Neuronal stem cell (in vitro differentiated cells): ENCODE measurements around the gene LRRTM4.

ENCODE experiments used
- DNase-seq: peaks from one replicate; pipeline ENCODE4 v3.0.0-alpha.2; 2013; ENCODE audit warnings: low spot score
- H2AFZ ChIP-seq: one replicate; pipeline ENCODE4 v1.6.1; 2013; ENCODE audit warnings: mild to moderate bottlenecking, low read length, inconsistent platforms
- H2AK5ac ChIP-seq: 2 replicates; pipeline ENCODE4 v1.6.1; 2013; ENCODE audit warnings: low read depth, mild to moderate bottlenecking, inconsistent platforms, low read length, moderate library complexity, mixed read lengths
- H2BK120ac ChIP-seq: 2 replicates; pipeline ENCODE4 v1.6.1; 2013; ENCODE audit warnings: low read depth, mild to moderate bottlenecking, inconsistent platforms, low read length, moderate library complexity, mixed read lengths
- H2BK12ac ChIP-seq: one replicate; pipeline ENCODE4 v1.6.1; 2013; ENCODE audit warnings: low read length, inconsistent platforms
- H2BK15ac ChIP-seq: 2 replicates; pipeline ENCODE4 v1.6.1; 2013; ENCODE audit warnings: mild to moderate bottlenecking, low read length, inconsistent platforms, mixed read lengths
- H2BK5ac ChIP-seq: one replicate; pipeline ENCODE4 v1.6.1; 2013; ENCODE audit warnings: inconsistent platforms, mild to moderate bottlenecking, low read length, moderate library complexity
- H3K14ac ChIP-seq: one replicate; pipeline ENCODE4 v1.6.1; 2013; ENCODE audit warnings: low read length, inconsistent platforms
- H3K18ac ChIP-seq: 2 replicates; pipeline ENCODE4 v1.6.1; 2013; ENCODE audit warnings: low read length, inconsistent platforms
- H3K23ac ChIP-seq: 2 replicates; pipeline ENCODE4 v1.6.1; 2013; ENCODE audit warnings: low read depth, mild to moderate bottlenecking, mixed read lengths, low read length, inconsistent platforms; ENCODE audit not compliant: poor library complexity
- H3K27ac ChIP-seq: replicated peaks from 3 replicates; pipeline ENCODE4 v1.5.1; 2013; ENCODE audit warnings: low read length, inconsistent platforms
- H3K27me3 ChIP-seq, 3 experiments: 2 replicates each; pipeline ENCODE4 v1.6.1; 2013; ENCODE audit warnings: low read length in 3 of 3, mild to moderate bottlenecking in 2 of 3, inconsistent platforms in 1 of 3, low read depth in 1 of 3, mixed read lengths in 1 of 3, moderate library complexity in 1 of 3; ENCODE audit not compliant: control insufficient read depth in 3 of 3, insufficient read depth in 3 of 3
- H3K36me3 ChIP-seq, 2 donors: replicated peaks in 1 of 2; 2 replicates each; pipeline ENCODE4 v1.6.1; 2013; ENCODE audit warnings: low read length in 2 of 2; ENCODE audit not compliant: control insufficient read depth in 2 of 2, insufficient read depth in 2 of 2
- H3K4ac ChIP-seq: 2 replicates; pipeline ENCODE4 v1.6.1; 2013; ENCODE audit warnings: inconsistent platforms, mild to moderate bottlenecking, low read length, moderate library complexity
- H3K4me1 ChIP-seq, 2 donors: 1 replicate in 1 of 2; 2 replicates in 1 of 2; pipeline ENCODE4 v1.6.1; 2013; ENCODE audit warnings: low read length in 2 of 2, low read depth in 1 of 2; ENCODE audit not compliant: control insufficient read depth in 2 of 2, insufficient read depth in 1 of 2
- H3K4me2 ChIP-seq: one replicate; pipeline ENCODE4 v1.6.1; 2013; ENCODE audit warnings: mild to moderate bottlenecking, low read length, inconsistent platforms; ENCODE audit not compliant: insufficient read depth, poor library complexity, severe bottlenecking
- H3K4me3 ChIP-seq, 2 donors: 2 replicates each; pipeline ENCODE4 v1.5.1; 2013; ENCODE audit warnings: low read length in 2 of 2, mild to moderate bottlenecking in 2 of 2, inconsistent platforms in 1 of 2, moderate library complexity in 1 of 2
- H3K79me1 ChIP-seq: one replicate; pipeline ENCODE4 v1.6.1; 2013; ENCODE audit warnings: low read depth, mild to moderate bottlenecking, inconsistent platforms, low read length, moderate library complexity
- H3K9ac ChIP-seq: one replicate; pipeline ENCODE4 v1.6.1; 2013; ENCODE audit warnings: mild to moderate bottlenecking, low read depth, low read length, inconsistent platforms; ENCODE audit not compliant: poor library complexity
- H3K9me3 ChIP-seq, 2 donors: replicated peaks in 1 of 2; 2 replicates each; pipeline versions ENCODE3 to v1.6.1; 2013; ENCODE audit warnings: low read length in 2 of 2, mild to moderate bottlenecking in 2 of 2, inconsistent platforms in 1 of 2, low read depth in 1 of 2, mixed read lengths in 1 of 2, moderate library complexity in 1 of 2; ENCODE audit not compliant: control insufficient read depth in 2 of 2, insufficient read depth in 1 of 2
- H4K8ac ChIP-seq: one replicate; pipeline ENCODE4 v1.6.1; 2013; ENCODE audit warnings: low read depth, mild to moderate bottlenecking, inconsistent platforms, low read length, moderate library complexity
- H4K91ac ChIP-seq: one replicate; pipeline ENCODE4 v1.6.1; 2013; ENCODE audit warnings: low read length, low read depth, mild to moderate bottlenecking, inconsistent platforms; ENCODE audit not compliant: poor library complexity
- WGBS, 2 donors: extraction: QIAGEN DNeasy Blood & Tissue Kit; methylation state at CpG; one replicate each; pipeline ENCODE4 v1.1.7; 2013; ENCODE audit warnings: missing lambda C conversion rate in 2 of 2, mixed read lengths in 1 of 2; ENCODE audit not compliant: insufficient read length in 2 of 2, insufficient replicate concordance in 1 of 2; ENCODE audit errors: extremely low coverage in 2 of 2; 5-methylcytosine and 5-hydroxymethylcytosine counted together

LRRTM4 gene

GRCh38 chr2:77391119-77391518 lies 131.1 kb downstream of the LRRTM4 start:
- Histone ChIP-seq H3K4me1 (peaks cover 4 to 6% of the 10 kb centered on the region in 2 donors), H3K9ac (no peak overlapping the region), H3K4ac (no peak overlapping the region)

GRCh38 chr2:77387324-77387723 lies 134.9 kb downstream of the LRRTM4 start:
- no peak overlapping the region for H4K91ac ChIP-seq
- no peak overlapping the region for H2AK5ac ChIP-seq
- H2BK15ac ChIP-seq: no peak overlapping the region
- no peaks in the 10 kb centered on the region for H3K36me3 ChIP-seq
- H3K23ac ChIP-seq: no peak overlapping the region
- H2BK5ac ChIP-seq: no peak overlapping the region
- peaks cover 4 to 6% of the 10 kb centered on the region in 2 donors for H3K4me1 ChIP-seq
- H4K8ac ChIP-seq: no peak overlapping the region
- H2BK12ac ChIP-seq: no peak overlapping the region
- H3K27ac ChIP-seq: no peak overlapping the region
- H3K9ac ChIP-seq: no peak overlapping the region
- no peak overlapping the region for H3K4me3 ChIP-seq
- peak overlapping the region; percentile 80 for H3K18ac ChIP-seq
- H2BK120ac ChIP-seq: no peak overlapping the region
- H3K4ac ChIP-seq: no peak overlapping the region
- no CpG with 5 or more reads among the region's 3 CpGs for WGBS, 2 donors
- H3K14ac ChIP-seq: no peak overlapping the region
- no peaks in the 10 kb centered on the region for H3K27me3 ChIP-seq
- no peak for DNase-seq
- H2AFZ ChIP-seq: peak overlapping the region; percentile 51
- no peak overlapping the region for H3K4me2 ChIP-seq
- H3K9me3 ChIP-seq: no peaks in the 10 kb centered on the region
- no peaks in the 10 kb centered on the region for H3K79me1 ChIP-seq

More at GRCh38 chr2:77391119-77391518, 131.1 kb downstream of the LRRTM4 start:
- Histone ChIP-seq H2BK15ac (no peak overlapping the region), H3K4me3 (no peak overlapping the region), H3K14ac (no peak overlapping the region), H2AK5ac (no peak overlapping the region), H4K91ac (no peak overlapping the region), H3K9me3 (no peaks in the 10 kb centered on the region), H2BK120ac (no peak overlapping the region), H2AFZ (no peak overlapping the region), H3K4me2 (no peak overlapping the region), H3K27me3 (no peaks in the 10 kb centered on the region), H4K8ac (no peak overlapping the region), H3K36me3 (no peaks in the 10 kb centered on the region), H3K79me1 (no peaks in the 10 kb centered on the region), H3K18ac (no peak overlapping the region), H3K23ac (no peak overlapping the region), H3K27ac (no peak overlapping the region), H2BK12ac (no peak overlapping the region), H2BK5ac (no peak overlapping the region)
- no peak for DNase-seq

- H3K27me3 ChIP-seq: no peaks in the 10 kb centered on the region
- H3K4me1 ChIP-seq: no peaks in the 10 kb centered on the region
- no peak overlapping the region for H3K9ac ChIP-seq
- H2BK15ac ChIP-seq: no peak overlapping the region
- H3K23ac ChIP-seq: no peak overlapping the region
- H3K4me3 ChIP-seq: no peak overlapping the region
- no peak overlapping the region for H3K18ac ChIP-seq
- H2AK5ac ChIP-seq: no peak overlapping the region
- no peak overlapping the region for H2BK5ac ChIP-seq
- H4K91ac ChIP-seq: no peak overlapping the region
- H3K4ac ChIP-seq: no peak overlapping the region
- no peak overlapping the region for H2BK12ac ChIP-seq
- DNase-seq: no peak
- no peak overlapping the region for H3K4me2 ChIP-seq
- H2AFZ ChIP-seq: no peak overlapping the region
- no peaks in the 10 kb centered on the region for H3K79me1 ChIP-seq
- no peak overlapping the region for H2BK120ac ChIP-seq
- H3K36me3 ChIP-seq: no peaks in the 10 kb centered on the region
- no peak overlapping the region for H3K14ac ChIP-seq
- H3K9me3 ChIP-seq: no peaks in the 10 kb centered on the region
- H4K8ac ChIP-seq: no peak overlapping the region
- no peak overlapping the region for H3K27ac ChIP-seq
Measured at GRCh38 chr2:77372636-77373035, 149.5 kb downstream of the LRRTM4 start.

GRCh38 chr2:77370511-77370910 lies 151.7 kb downstream of the LRRTM4 start:
- no peak overlapping the region for H2BK120ac ChIP-seq

More at GRCh38 chr2:77370511-77370910, 151.7 kb downstream of the LRRTM4 start:
- no peaks in the 10 kb centered on the region for H3K27me3 ChIP-seq
- H4K91ac ChIP-seq: no peak overlapping the region
- H3K23ac ChIP-seq: no peak overlapping the region
- H2BK15ac ChIP-seq: no peak overlapping the region
- no peak overlapping the region for H2AFZ ChIP-seq
- H3K36me3 ChIP-seq: no peaks in the 10 kb centered on the region
- no peak overlapping the region for H3K14ac ChIP-seq
- no peak for DNase-seq
- no peak overlapping the region for H2BK5ac ChIP-seq
- no peak overlapping the region for H3K27ac ChIP-seq
- H2AK5ac ChIP-seq: no peak overlapping the region
- WGBS, 2 donors: no CpG with 5 or more reads among the region's 3 CpGs
- H2BK12ac ChIP-seq: no peak overlapping the region
- no peaks in the 10 kb centered on the region for H3K4me1 ChIP-seq
- no peak overlapping the region for H3K9ac ChIP-seq
- H3K9me3 ChIP-seq: no peaks in the 10 kb centered on the region
- no peaks in the 10 kb centered on the region for H3K79me1 ChIP-seq
- no peak overlapping the region for H3K4me3 ChIP-seq
- no peak overlapping the region for H3K4me2 ChIP-seq
- no peak overlapping the region for H4K8ac ChIP-seq
- H3K18ac ChIP-seq: no peak overlapping the region
- H3K4ac ChIP-seq: no peak overlapping the region
